GM23338 (cell line): Measurements from ENCODE around the gene CXCL8. TPM values are rescaled to one million over a fixed set of nuclear protein-coding genes. Genes with fewer than 3 reads are reported as not detected.

Source experiments
- ATAC-seq: fragments of 200-7000 bp; cut with Tn5 transposase; 3 replicates; pipeline ENCODE4 v1.9.1; 2020
- DNase-seq: peaks from one replicate; pipeline ENCODE4 v3.0.0-alpha.2; 2015; ENCODE audit warnings: low spot score
- H2AFZ ChIP-seq: fragments of 200-600 bp; sonication (generic); 2 replicates; pipeline ENCODE4 v1.8.0; 2016; ENCODE audit warnings: antibody characterized with exemption, mild to moderate bottlenecking, moderate library complexity
- H3F3A ChIP-seq: fragments of 200-600 bp; sonication (generic); replicated peaks from 2 replicates; pipeline ENCODE4 v1.8.0; 2017; ENCODE audit warnings: antibody characterized with exemption, mixed run types, low read depth
- H3K27ac ChIP-seq: fragments of 200-600 bp; sonication (generic); 2 replicates; pipeline ENCODE4 v1.6.1; 2016; ENCODE audit warnings: low read depth
- H3K27me3 ChIP-seq: fragments of 200-600 bp; sonication (generic); 2 replicates; pipeline ENCODE4 v1.8.0; 2016; ENCODE audit warnings: mild to moderate bottlenecking, mixed run types, moderate library complexity; ENCODE audit not compliant: insufficient read depth
- H3K36me3 ChIP-seq: fragments of 200-600 bp; sonication (generic); 2 replicates; pipeline ENCODE4 v1.8.0; 2016; ENCODE audit warnings: mild to moderate bottlenecking; ENCODE audit not compliant: insufficient read depth
- H3K4me1 ChIP-seq: fragments of 200-600 bp; sonication (generic); 2 replicates; pipeline ENCODE4 v1.8.0; 2016; ENCODE audit warnings: mild to moderate bottlenecking, moderate library complexity; ENCODE audit not compliant: insufficient read depth
- H3K4me2 ChIP-seq: fragments of 200-600 bp; sonication (generic); 2 replicates; pipeline ENCODE4 v1.7.1; 2017; ENCODE audit warnings: mixed run types
- H3K4me3 ChIP-seq: fragments of 200-600 bp; sonication (generic); 2 replicates; pipeline ENCODE4 v1.6.1; 2016; ENCODE audit warnings: mixed run types
- H3K79me2 ChIP-seq: fragments of 200-600 bp; sonication (generic); replicated peaks from 2 replicates; pipeline ENCODE4 v1.8.0; 2017; ENCODE audit warnings: mild to moderate bottlenecking; ENCODE audit not compliant: insufficient read depth
- H3K9me2 ChIP-seq: fragments of 200-600 bp; sonication (generic); 2 replicates; pipeline ENCODE4 v1.8.0; 2017; ENCODE audit not compliant: insufficient read depth
- H4K20me1 ChIP-seq: fragments of 200-600 bp; sonication (generic); replicated peaks from 2 replicates; pipeline ENCODE4 v1.8.0; 2017; ENCODE audit warnings: mild to moderate bottlenecking; ENCODE audit not compliant: insufficient read depth
- H3K27ac Mint-ChIP-seq: 2 replicates; pipeline ENCODE4 v1.8.0; 2020; ENCODE audit warnings: inconsistent platforms, mild to moderate bottlenecking, moderate library complexity, mixed read lengths
- H3K27me3 Mint-ChIP-seq: 3 replicates; pipeline ENCODE4 v1.8.0; 2022; ENCODE audit warnings: low read depth, mild to moderate bottlenecking, moderate library complexity, mixed read lengths, inconsistent platforms; ENCODE audit not compliant: insufficient read depth, poor library complexity
- H3K36me3 Mint-ChIP-seq: 3 replicates; pipeline ENCODE4 v1.8.0; 2021; ENCODE audit warnings: low read depth, mild to moderate bottlenecking, inconsistent platforms, moderate library complexity, mixed read lengths
- H3K4me1 Mint-ChIP-seq: 3 replicates; pipeline ENCODE4 v1.8.0; 2020; ENCODE audit warnings: mild to moderate bottlenecking, inconsistent platforms, mixed read lengths
- H3K4me3 Mint-ChIP-seq: 3 replicates; pipeline ENCODE4 v1.8.0; 2021; ENCODE audit warnings: moderate library complexity, mild to moderate bottlenecking, inconsistent platforms, mixed read lengths
- H3K9me3 Mint-ChIP-seq: 3 replicates; pipeline ENCODE4 v1.8.0; 2020; ENCODE audit warnings: moderate library complexity, mild to moderate bottlenecking, inconsistent platforms, mixed read lengths
- CREB1 ChIP-seq: fragments of 250-450 bp; sonication (Bioruptor Pico); IDR thresholded peaks from 2 replicates; pipeline ENCODE4 v1.5.0; 2020; ENCODE audit warnings: low read depth, mild to moderate bottlenecking, moderate library complexity
- ETS1 ChIP-seq: IDR thresholded peaks from 2 replicates; pipeline ENCODE4 v1.6.1; 2016; ENCODE audit warnings: antibody characterized with exemption
- EZH2 ChIP-seq: fragments of 200-600 bp; sonication (generic); IDR thresholded peaks from one replicate; pipeline ENCODE4 v1.8.0; 2017; ENCODE audit warnings: antibody characterized with exemption, mild to moderate bottlenecking, low read depth; ENCODE audit not compliant: unreplicated experiment
- EZH2phosphoT487 ChIP-seq: fragments of 200-600 bp; sonication (generic); IDR thresholded peaks from one replicate; pipeline ENCODE4 v1.8.1; 2018; ENCODE audit warnings: antibody characterized with exemption; ENCODE audit not compliant: unreplicated experiment
- JUNB ChIP-seq: IDR thresholded peaks from one replicate; pipeline ENCODE4 v1.6.1; 2016; ENCODE audit warnings: antibody characterized with exemption; ENCODE audit not compliant: unreplicated experiment
- NANOG ChIP-seq: IDR thresholded peaks from 2 replicates; pipeline ENCODE4 v1.6.1; 2016; ENCODE audit warnings: antibody characterized with exemption, borderline replicate concordance
- POLR2AphosphoS5 ChIP-seq: IDR thresholded peaks from 2 replicates; pipeline ENCODE4 v1.6.1; 2016; ENCODE audit warnings: antibody characterized with exemption, low read depth
- REST ChIP-seq: IDR thresholded peaks from one replicate; pipeline ENCODE4 v1.6.1; 2018; ENCODE audit warnings: antibody characterized with exemption; ENCODE audit not compliant: unreplicated experiment
- STAT1 ChIP-seq: IDR thresholded peaks from one replicate; pipeline ENCODE4 v1.6.1; 2016; ENCODE audit warnings: antibody characterized with exemption; ENCODE audit not compliant: unreplicated experiment
- ZNF114 ChIP-seq: fragments of 250-450 bp; sonication (Bioruptor Pico); IDR thresholded peaks from 2 replicates; pipeline ENCODE4 v1.5.0; 2020; ENCODE audit warnings: mild to moderate bottlenecking, moderate library complexity
- ZNF331 ChIP-seq: fragments of 250-450 bp; sonication (Bioruptor Pico); IDR thresholded peaks from 2 replicates; pipeline ENCODE4 v1.5.0; 2020; ENCODE audit warnings: low read depth, mild to moderate bottlenecking, moderate library complexity
- ZNF462 ChIP-seq: fragments of 250-450 bp; sonication (Bioruptor Pico); IDR thresholded peaks from 2 replicates; pipeline ENCODE4 v1.5.0; 2020; ENCODE audit warnings: mild to moderate bottlenecking, moderate library complexity
- polyA plus RNA-seq: library from polyadenylated mRNA; unstranded; fragments of >200 nt; fragmentation: Nextera tagmentation; extraction: Ambion mirVana; gene quantifications from 2 replicates; pipeline ENCODE4 v1.2.1, GENCODE V29; 2016
- total RNA-seq: library from RNA; depleted of rRNA; stranded (reverse); fragments of >200 nt; shearing (Covaris generic); gene quantifications from 2 replicates; pipeline ENCODE4 v1.2.3, GENCODE V29; 2014

The CXCL8 gene
- total and polyA plus RNA-seq, 2 experiments from 2014 or later = 0.11 TPM; not detected in 1

DNA sequence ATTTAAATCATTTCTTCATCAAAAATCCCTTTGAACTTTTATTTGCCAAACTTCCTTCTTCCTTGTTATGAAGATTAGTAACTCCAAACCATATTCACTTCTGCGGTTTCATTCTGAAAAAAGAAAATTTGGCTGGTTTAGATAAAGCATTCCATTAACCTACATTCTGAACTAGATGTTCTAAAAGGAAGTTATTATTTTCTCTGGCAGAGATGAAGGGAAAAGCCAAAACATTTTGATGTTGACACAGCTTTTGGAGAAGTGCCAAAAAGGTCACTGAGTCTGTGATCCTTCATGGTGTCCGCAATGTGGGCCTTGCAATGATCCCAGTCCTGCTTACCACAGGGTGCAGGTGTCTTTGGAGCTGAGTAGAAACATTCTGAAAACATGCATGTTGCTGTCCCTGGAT is 36.0 kb downstream of the CXCL8 start:
- Histone ChIP-seq H3F3A (no peaks in the 10 kb centered on the region), H2AFZ (no peak overlapping the region), H3K4me3 (no peak overlapping the region), H3K4me1 (no peaks in the 10 kb centered on the region), H3K27ac (no peak overlapping the region), H3K36me3 (no peaks in the 10 kb centered on the region), H4K20me1 (no peaks in the 10 kb centered on the region), H3K27me3 (no peaks in the 10 kb centered on the region), H3K79me2 (no peaks in the 10 kb centered on the region), H3K4me2 (no peak overlapping the region), H3K9me2 (no peaks in the 10 kb centered on the region)
- Mint-ChIP-seq H3K4me1 (peaks cover under 1% of the 10 kb centered on the region; the same call in 1 of the 3 replicates), H3K27ac (no peak overlapping the region), H3K4me3 (no peak overlapping the region), H3K9me3 (no peaks in the 10 kb centered on the region), H3K36me3 (no peaks in the 10 kb centered on the region), H3K27me3 (no peaks in the 10 kb centered on the region)
- ATAC-seq (no peak), DNase-seq (no peak)
- TF ChIP-seq EZH2 (no peak), EZH2phosphoT487 (no peak), NANOG (no peak), ZNF331 (CRISPR knock-in tag) (no peak), CREB1 (CRISPR knock-in tag) (no peak)

GRCh38 chr4:73777612-73778011 is 37.2 kb downstream of the CXCL8 start:
- Mint-ChIP-seq H3K4me3 (no peak overlapping the region), H3K36me3 (no peaks in the 10 kb centered on the region), H3K4me1 (peaks cover 4% of the 10 kb centered on the region; the same call in 1 of the 3 replicates), H3K9me3 (no peaks in the 10 kb centered on the region), H3K27me3 (no peaks in the 10 kb centered on the region), H3K27ac (no peak overlapping the region)
- ATAC-seq = no peak
- no peaks in the 10 kb centered on the region for H3K4me1 ChIP-seq
- H3K9me2 ChIP-seq = no peaks in the 10 kb centered on the region
- no peaks in the 10 kb centered on the region for H3F3A ChIP-seq
- TF ChIP-seq JUNB (no peak), CREB1 (CRISPR knock-in tag) (no peak), NANOG (no peak), ZNF331 (CRISPR knock-in tag) (no peak), ZNF114 (CRISPR knock-in tag) (no peak), REST (no peak), POLR2AphosphoS5 (no peak), EZH2phosphoT487 (no peak), ZNF462 (CRISPR knock-in tag) (no peak), EZH2 (no peak), ETS1 (no peak), STAT1 (no peak)
- no peak overlapping the region for H3K4me3 ChIP-seq
- no peaks in the 10 kb centered on the region for H3K36me3 ChIP-seq
- no peaks in the 10 kb centered on the region for H3K79me2 ChIP-seq
- DNase-seq = no peak
- H4K20me1 ChIP-seq = no peaks in the 10 kb centered on the region
- H3K4me2 ChIP-seq = no peak overlapping the region
- no peaks in the 10 kb centered on the region for H3K27me3 ChIP-seq
- no peak overlapping the region for H2AFZ ChIP-seq
- no peak overlapping the region for H3K27ac ChIP-seq
